HG03378 (cell line): ENCODE measurements around the gene TAS2R16.

Experiments
- ATAC-seq: cut with Tn5 transposase; IDR thresholded peaks from one replicate; pipeline ENCODE4 v1.9.1; 2021; ENCODE audit warnings: mild to moderate bottlenecking, moderate library complexity; ENCODE audit not compliant: unreplicated experiment

Gene TAS2R16, protein sequence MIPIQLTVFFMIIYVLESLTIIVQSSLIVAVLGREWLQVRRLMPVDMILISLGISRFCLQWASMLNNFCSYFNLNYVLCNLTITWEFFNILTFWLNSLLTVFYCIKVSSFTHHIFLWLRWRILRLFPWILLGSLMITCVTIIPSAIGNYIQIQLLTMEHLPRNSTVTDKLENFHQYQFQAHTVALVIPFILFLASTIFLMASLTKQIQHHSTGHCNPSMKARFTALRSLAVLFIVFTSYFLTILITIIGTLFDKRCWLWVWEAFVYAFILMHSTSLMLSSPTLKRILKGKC

DNA sequence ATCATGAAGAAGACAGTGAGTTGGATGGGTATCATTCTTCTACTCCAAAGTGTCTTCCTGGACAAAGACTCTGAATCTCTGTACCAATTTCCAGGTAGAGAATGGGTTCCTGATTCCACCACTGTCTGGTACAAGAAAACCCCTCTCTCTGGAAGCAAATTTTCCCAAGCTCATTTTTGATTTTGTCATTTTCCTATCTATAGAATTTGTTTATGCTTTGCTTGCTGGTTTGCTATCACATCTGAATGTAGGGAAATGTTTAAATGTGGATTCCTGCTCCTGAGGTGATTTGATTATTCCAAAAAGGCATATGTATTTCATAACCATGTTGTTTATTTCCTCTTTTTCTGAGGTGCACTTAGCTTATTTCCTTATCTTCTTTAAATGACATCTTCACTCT is at the start of gene TAS2R16:
Gene TAS2R16, minus strand, starts transcription at position 101 of the 400 bp plus-strand sequence. Its CDS starts 66 bp downstream, at position 35.
- ATAC-seq = no peak

DNA sequence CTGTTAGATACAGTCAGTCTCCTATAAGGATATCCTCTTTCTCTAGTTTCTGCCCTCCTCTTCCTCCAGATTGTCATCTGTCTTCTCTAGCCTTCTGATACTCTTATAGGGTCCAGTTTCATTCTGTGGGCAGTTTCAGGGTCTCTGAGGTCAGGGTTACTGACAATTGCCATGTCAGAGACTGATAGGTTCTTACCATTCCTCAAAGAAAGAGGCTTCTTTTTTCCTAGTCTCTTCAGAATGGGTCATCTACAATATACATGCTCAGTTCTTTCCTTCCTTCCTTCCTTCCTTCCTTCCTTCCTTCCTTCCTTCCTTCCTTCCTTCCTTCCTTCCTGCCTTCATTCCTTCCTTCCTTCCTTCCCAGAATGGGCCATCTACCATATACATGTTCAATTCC is 48.1 kb upstream of the TAS2R16 start:
- no peak for ATAC-seq

DNA sequence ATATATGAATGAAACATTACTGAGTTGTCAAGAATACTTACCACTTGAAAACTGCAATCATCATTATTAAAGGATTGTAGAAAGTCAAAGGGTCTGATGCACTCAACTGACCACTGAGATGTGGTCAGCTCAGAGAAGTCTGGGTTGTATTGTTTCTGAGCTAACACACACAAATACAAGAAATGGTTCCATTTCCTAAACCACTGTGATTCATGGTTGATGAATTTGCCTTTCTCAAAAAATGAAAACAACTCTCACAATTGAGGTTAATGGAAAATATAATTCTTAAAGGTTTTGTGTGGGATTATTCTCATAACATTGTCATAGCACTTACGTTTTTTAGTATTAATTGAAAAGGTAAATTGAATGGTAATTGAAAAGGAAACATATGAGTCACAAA is 45.6 kb upstream of the TAS2R16 start:
- ATAC-seq = no peak

GRCh38 chr7:123039269-123039668 is 43.8 kb upstream of the TAS2R16 start:
- ATAC-seq = no peak

DNA sequence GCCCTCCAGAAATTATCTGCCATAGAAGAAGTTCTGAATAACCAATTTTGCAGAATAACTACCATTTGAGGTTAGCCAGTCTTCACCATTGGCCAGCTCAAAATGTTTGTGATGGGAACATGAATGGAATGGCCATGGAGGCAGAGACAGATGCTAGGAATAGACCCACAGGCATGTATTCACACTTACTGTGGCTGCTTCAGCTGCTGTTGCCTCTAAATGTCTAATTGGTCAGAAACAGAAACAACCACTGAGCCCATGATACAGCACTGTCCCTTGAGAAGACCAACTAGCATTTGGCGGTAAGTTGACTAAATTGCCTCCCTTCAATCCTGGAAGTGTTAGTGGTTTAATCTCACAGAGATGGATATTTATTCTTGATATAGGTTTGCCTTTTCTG is 38.6 kb upstream of the TAS2R16 start:
- ATAC-seq = no peak

DNA sequence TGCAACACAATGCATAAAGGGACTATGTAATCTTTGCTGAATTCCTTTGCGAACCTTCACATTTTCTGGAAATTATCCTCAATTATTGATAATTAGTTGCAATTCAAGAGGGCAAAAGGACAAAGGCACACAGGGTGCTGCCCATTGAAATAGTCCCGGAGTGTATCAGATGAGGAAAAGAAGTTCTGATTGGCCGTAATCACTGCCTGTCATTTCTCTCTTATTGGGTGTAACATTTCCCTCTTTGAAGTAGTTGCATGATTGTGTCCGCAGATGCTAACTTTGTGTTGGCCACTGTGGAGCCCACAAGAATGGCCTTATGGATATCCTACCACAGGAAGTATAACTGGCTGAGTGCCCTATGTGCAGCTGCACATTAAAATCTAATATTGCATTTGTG is 35.1 kb upstream of the TAS2R16 start:
- ATAC-seq = no peak

DNA sequence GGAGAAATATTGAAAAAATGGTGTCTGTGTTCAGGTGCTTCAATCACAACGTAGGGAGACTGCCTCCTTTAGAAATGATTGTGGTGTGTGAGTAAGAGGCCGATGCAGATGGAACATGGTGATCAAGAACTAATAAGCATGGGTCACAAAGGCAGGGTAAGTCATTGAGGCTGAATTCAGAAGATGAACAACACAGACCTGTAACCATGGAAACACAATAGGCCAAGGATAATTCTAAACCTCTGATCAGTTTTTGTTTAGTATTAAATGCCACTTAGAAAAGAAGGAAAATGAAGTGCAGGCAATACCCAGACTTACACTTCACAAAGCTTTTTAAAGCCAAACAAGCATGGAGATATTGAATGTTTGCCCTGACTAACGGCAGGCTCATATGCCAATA is 32.8 kb upstream of the TAS2R16 start:
- ATAC-seq = no peak

DNA sequence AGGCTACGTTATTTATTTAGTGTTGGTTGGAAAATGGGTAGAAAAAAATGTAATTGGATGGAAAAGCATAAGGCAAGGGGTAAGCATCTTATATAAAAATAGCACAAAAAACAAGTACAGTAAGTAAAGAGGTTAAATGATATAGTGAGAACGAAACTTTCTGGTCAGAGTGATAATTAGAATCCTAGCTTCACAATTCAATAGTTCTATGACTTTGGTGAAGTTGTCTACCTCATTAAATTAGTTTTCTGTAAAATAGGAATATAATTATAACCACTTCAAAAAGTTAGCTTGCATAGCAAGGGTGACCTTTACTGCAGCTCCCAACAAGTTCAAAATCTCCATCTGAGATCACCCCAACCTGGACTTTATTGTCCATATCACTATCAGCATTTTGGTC is 30.8 kb upstream of the TAS2R16 start:
- no peak for ATAC-seq

DNA sequence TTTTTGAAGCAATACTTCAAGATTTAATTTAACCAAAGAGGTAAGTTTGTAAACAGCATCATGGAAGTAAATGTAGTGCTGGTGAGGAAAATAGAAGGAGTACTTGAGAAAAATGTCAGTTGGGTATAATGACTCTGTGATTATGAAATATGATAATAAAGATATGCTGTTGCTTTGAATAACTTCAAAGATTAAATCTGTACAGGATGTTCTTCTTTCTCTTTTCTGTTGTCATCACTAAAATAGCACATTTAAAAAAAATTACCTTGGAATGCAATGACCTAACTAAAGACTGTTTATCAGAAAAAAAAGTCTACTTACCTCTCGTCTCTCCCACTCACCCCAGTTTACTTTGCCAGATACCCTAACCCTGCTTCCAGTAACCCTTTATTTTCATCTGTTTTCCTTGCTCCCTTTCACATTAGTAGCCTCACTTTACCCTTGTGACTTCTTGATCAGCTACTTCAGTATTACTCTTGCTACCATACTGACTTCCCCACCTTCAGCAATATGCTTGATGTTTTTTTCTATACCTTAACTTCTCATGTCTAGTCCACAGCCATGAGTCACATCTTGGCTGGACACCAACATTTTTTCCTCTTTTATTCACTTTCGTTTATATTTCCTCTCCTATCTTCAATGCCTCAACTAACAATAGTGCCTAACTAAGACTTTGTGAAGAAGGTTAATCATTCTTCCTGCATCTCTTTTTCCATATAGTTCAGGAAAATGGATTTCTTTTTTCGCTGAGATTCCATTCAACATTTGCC is 29.7 kb upstream of the TAS2R16 start:
- ATAC-seq = no peak

DNA sequence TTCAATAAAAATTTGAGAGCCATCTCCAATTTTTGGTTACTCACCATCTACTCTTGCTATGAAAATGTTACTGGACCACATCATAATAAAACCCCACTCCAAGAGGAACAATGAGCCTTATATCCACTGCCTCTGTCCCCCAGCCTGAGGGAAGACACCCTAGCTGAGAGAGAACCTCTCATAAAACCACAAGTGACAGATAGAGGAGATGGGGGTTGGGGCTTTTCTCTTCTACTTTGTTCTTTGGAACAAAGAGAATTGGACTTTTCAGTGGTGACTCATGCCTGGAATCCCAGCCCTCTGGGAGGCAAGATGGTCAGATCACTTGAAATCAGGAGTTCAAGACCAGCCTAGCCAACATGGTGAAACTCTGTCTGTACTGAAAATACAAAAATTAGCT is 27.6 kb upstream of the TAS2R16 start:
- no peak for ATAC-seq

- no peak for ATAC-seq
Observed at GRCh38 chr7:123022576-123022975, 27.1 kb upstream of the TAS2R16 start.

DNA sequence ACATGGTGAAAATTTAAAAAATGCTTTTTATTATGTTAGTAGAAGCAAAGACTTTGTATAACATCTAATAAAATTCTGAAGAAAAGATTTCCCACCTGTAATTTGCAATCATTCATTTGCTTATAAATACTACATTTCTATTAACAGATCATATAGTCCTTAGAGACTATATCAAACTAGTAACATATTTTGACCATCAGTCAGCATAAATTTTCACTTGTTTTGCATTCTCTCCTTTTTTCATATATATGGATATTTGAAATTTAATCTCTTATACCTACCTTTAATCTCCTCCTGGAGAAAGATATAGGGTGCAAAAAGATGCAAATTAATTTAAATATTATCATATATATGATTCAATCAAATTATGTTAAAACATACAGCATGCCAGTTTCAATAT is 16.9 kb upstream of the TAS2R16 start:
- ATAC-seq = no peak

DNA sequence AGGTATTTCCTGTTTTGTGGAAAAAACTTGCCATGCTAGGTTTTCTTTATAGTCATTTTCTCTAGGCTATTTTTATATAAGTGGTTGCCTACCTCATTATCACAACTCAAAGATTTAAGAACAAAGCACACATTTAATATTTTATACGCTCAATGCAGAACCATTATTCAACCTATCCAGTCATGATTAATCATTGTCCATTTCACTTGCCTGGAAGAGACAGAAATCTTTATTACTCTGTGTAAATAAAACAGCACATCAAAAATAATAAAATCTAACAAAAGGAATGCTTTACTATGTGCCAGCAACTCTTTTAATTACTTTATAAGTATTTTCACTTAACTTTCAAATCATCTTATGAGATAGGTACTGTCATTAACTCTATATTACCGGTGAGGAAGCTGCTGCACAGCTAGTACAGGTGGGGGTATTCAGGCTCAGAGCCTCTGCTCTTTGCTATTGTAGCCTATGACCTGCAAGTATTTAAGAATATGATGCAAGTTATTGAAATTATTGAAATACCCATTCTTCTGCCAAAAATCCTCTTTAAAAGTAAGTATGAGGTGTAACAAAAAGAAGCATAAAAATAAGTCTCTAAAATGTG is 16.4 kb upstream of the TAS2R16 start:
- ATAC-seq = no peak

DNA sequence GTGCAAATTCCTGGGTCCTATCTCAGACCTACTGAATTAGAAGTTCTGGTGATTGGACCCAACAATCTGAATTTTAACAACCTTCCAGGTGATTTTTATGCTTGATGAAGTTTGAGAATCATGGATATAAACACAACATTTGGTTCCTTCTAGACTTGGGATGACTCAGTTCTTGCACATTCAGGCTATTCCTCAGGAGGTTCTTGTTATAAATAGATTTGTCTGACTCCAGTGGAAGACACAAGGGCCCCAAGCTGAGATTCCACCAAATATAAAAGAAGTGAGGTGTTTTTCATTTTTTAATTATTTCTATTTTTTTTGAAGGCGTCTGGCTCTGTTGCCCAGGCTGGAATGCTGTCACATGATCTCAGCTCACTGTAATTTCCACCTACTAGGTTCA is 9.4 kb upstream of the TAS2R16 start:
- ATAC-seq = no peak

GRCh38 chr7:123003539-123004126 is 8.1 kb upstream of the TAS2R16 start:
- no peak for ATAC-seq

DNA sequence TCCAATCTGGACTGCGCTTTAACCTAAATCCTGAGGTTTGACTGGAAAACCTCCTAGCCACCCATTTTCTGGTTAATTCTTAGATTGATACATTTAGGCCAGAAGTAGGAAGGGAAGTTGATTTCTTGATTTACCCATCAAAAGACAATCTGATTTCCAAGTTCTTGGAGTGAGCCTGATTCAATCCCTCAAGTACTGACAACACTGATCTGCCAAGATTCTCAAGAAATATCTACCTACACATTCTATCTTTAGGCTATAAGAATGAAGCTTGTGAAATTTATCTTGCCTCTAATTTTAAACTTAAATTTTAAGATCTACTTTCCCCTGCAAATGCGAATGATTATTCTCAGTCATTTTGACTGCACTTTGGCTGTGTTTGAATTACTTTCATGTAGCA is 5.9 kb downstream of the TAS2R16 start:
- ATAC-seq = no peak

- no peak for ATAC-seq
Observed at GRCh38 chr7:122989041-122989440, 6.5 kb downstream of the TAS2R16 start.

DNA sequence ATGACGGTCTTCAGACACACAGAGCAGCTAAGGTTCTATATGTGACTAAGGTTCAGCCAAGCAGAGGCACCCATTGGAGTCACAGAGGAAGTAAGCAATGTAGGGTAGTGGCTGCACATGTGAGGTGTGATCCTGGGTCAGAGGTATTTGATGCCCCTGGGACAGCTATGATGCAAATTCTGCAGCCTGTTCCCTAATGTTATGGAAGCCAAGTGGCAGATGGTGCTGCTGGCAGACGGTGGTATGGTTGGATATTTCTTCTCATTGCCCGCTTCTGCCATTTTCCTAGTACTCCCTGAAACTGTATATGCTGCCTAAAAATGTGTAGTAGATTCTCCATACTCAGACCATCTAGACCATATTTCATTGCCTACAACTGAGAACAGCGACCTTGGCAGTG is 7.2 kb downstream of the TAS2R16 start:
- no peak for ATAC-seq

GRCh38 chr7:122987463-122987862 is 8.0 kb downstream of the TAS2R16 start:
- ATAC-seq = no peak

GRCh38 chr7:122984021-122984420 is 11.5 kb downstream of the TAS2R16 start:
- no peak for ATAC-seq

GRCh38 chr7:122983261-122983660 is 12.2 kb downstream of the TAS2R16 start:
- ATAC-seq = no peak

GRCh38 chr7:122975341-122975740 is 20.2 kb downstream of the TAS2R16 start:
- no peak for ATAC-seq
